Activated T-helper 1 cell treated with anti-CD3 and anti-CD28 coated beads, Interleukin-2, amount 50 U/mL, for 16 hours (primary cell): ENCODE measurements around the gene PRSS57.

Source experiments
- DNase-seq, 2 donors: peaks; one replicate each; pipeline ENCODE4 v3.0.0-alpha.2; 2020; ENCODE audit warnings: low read depth in 1 of 2, low spot score in 1 of 2

PRSS57 gene

DNA sequence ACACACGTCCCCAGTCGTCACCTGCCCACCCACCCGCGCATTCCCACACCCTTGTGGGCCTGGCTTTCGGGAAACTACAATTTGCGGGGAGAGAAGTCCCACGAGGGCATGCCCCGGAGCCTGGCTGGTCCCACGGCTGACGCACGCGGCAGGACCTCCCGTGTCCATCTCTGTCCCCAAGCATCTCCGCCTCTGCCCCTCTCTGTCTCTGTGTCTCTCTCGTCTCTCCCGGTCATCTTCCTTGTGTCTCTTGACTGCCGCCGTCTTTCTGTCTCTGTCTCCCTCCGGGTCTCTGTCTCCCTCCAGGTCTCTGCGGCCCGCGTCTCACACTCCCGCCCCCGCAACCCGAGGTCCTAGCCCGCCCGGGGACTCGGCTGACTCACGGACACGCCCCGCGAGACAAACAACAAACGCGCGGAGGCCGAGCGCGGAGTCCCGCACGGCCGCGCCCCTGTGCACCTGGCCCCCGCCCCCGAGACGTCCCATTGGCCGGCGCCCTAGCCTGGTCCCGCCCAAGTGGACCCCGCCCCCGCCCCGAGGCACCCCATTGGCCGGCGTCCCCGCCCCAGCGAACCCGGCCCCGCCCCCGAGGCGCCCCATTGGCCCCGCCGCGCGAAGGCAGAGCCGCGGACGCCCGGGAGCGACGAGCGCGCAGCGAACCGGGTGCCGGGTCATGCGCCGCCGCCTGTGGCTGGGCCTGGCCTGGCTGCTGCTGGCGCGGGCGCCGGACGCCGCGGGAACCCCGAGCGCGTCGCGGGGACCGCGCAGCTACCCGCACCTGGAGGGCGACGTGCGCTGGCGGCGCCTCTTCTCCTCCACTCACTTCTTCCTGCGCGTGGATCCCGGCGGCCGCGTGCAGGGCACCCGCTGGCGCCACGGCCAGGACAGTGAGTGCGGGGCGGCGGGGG, 55.7 kb downstream of the PRSS57 start, which contains the start of gene FGF22:
Gene FGF22 (plus strand): TSS at position 627 of the 908 bp plus-strand sequence. CDS start 47 bp downstream, at position 674.
- DNase-seq, result peak; percentile 97

DNA sequence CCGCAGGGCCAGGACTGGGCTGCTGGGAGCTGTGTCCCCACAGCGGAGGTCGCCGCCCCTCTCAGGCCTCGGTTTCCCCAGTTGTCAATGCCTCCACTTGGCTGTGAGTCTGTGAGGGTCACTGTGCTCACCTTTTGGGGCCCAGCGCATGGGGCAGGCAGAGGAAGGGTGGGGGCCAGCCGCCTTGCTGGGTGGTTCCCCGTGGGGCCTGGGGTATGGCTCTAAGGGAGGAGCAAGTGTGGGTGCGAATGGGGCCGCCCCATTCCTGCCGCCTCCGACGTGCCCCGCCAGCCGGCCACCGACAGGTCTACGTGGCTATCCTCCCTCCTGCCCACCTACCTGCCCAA, 56.4 kb downstream of the PRSS57 start:
- no peak for DNase-seq
